Mesendoderm (in vitro differentiated cells): Measurements from ENCODE around the gene SHISAL1.

Source experiments
- DNase-seq: peaks from one replicate; pipeline ENCODE4 v3.0.0; 2013
- H2AK5ac ChIP-seq: 2 replicates; pipeline ENCODE4 v1.6.1; 2013; ENCODE audit warnings: low read length, inconsistent platforms
- H2BK120ac ChIP-seq: 2 replicates; pipeline ENCODE4 v1.6.1; 2013; ENCODE audit warnings: low read depth, mild to moderate bottlenecking, low read length, moderate library complexity, mixed read lengths
- H2BK15ac ChIP-seq: replicated peaks from 2 replicates; pipeline ENCODE4 v1.6.1; 2013; ENCODE audit warnings: low read depth, mild to moderate bottlenecking, moderate library complexity
- H2BK5ac ChIP-seq: 2 replicates; pipeline ENCODE4 v1.6.1; 2013; ENCODE audit warnings: low read length, inconsistent platforms
- H3K18ac ChIP-seq: 2 replicates; pipeline ENCODE4 v1.6.1; 2013; ENCODE audit warnings: mild to moderate bottlenecking, low read length, mixed read lengths
- H3K23ac ChIP-seq: one replicate; pipeline ENCODE4 v1.6.1; 2013; ENCODE audit warnings: low read length
- H3K27ac ChIP-seq: 2 replicates; pipeline ENCODE4 v1.5.1; 2013; ENCODE audit warnings: low read depth, mild to moderate bottlenecking, inconsistent platforms, low read length, moderate library complexity
- H3K27me3 ChIP-seq: 2 replicates; pipeline ENCODE4 v1.6.1; 2013; ENCODE audit warnings: low read length, control low read depth, mild to moderate bottlenecking, inconsistent platforms; ENCODE audit not compliant: insufficient read depth, poor library complexity
- H3K36me3 ChIP-seq: 2 replicates; pipeline ENCODE4 v1.6.1; 2013; ENCODE audit warnings: low read length, inconsistent platforms; ENCODE audit not compliant: control insufficient read depth, insufficient read depth
- H3K4ac ChIP-seq: one replicate; pipeline ENCODE4 v1.6.1; 2013; ENCODE audit warnings: low read depth, mild to moderate bottlenecking, low read length, moderate library complexity
- H3K4me1 ChIP-seq: 2 replicates; pipeline ENCODE4 v1.6.1; 2013; ENCODE audit warnings: low read depth, low read length, inconsistent platforms; ENCODE audit not compliant: control insufficient read depth
- H3K4me2 ChIP-seq: 2 replicates; pipeline ENCODE4 v1.6.1; 2013; ENCODE audit warnings: low read length
- H3K4me3 ChIP-seq: 2 replicates; pipeline ENCODE4 v1.5.1; 2013; ENCODE audit warnings: mild to moderate bottlenecking, low read length
- H3K56ac ChIP-seq: one replicate; pipeline ENCODE4 v1.6.1; 2013; ENCODE audit warnings: low read length
- H3K79me1 ChIP-seq: 2 replicates; pipeline ENCODE4 v1.6.1; 2013; ENCODE audit warnings: low read length, inconsistent platforms
- H3K79me2 ChIP-seq: 2 replicates; pipeline ENCODE4 v1.6.1; 2013; ENCODE audit warnings: mild to moderate bottlenecking, low read length; ENCODE audit not compliant: control insufficient read depth, insufficient read depth
- H3K9ac ChIP-seq: 2 replicates; pipeline ENCODE4 v1.6.1; 2013; ENCODE audit warnings: low read length, inconsistent platforms
- H4K5ac ChIP-seq: one replicate; pipeline ENCODE4 v1.6.1; 2013; ENCODE audit warnings: low read length
- H4K8ac ChIP-seq: one replicate; pipeline ENCODE4 v1.6.1; 2013; ENCODE audit warnings: low read depth, mild to moderate bottlenecking, control low read depth, low read length, moderate library complexity
- WGBS: extraction: QIAGEN DNeasy Blood & Tissue Kit; methylation state at CpG from one replicate; pipeline ENCODE4 v1.1.7; 2013; ENCODE audit warnings: low lambda C conversion rate, missing lambda C conversion rate; ENCODE audit not compliant: insufficient coverage; ENCODE audit errors: extremely low coverage; 5-methylcytosine and 5-hydroxymethylcytosine counted together

Gene SHISAL1

GRCh38 chr22:44246615-44247326, 66.0 kb downstream of the SHISAL1 start:
- no peak overlapping the region for H2AK5ac ChIP-seq
- no peak overlapping the region for H3K23ac ChIP-seq
- H2BK5ac ChIP-seq, result no peak overlapping the region
- H3K4me3 ChIP-seq, result no peak overlapping the region
- WGBS, result no CpG with 5 or more reads among the region's 8 CpGs
- H4K8ac ChIP-seq, result no peak overlapping the region
- H3K27ac ChIP-seq, result no peak overlapping the region
- H2BK15ac ChIP-seq, result no peak overlapping the region
- no peak overlapping the region for H4K5ac ChIP-seq
- H2BK120ac ChIP-seq, result no peak overlapping the region
- H3K79me2 ChIP-seq, result no peaks in the 10 kb centered on the region
- H3K36me3 ChIP-seq, result no peaks in the 10 kb centered on the region
- H3K79me1 ChIP-seq, result no peaks in the 10 kb centered on the region
- no peak overlapping the region for H3K9ac ChIP-seq
- no peak for DNase-seq
- H3K4me2 ChIP-seq, result no peak overlapping the region
- H3K18ac ChIP-seq, result no peak overlapping the region
- H3K56ac ChIP-seq, result no peak overlapping the region
- no peak overlapping the region for H3K4ac ChIP-seq
- no peaks in the 10 kb centered on the region for H3K4me1 ChIP-seq
- H3K27me3 ChIP-seq, result no peaks in the 10 kb centered on the region

GRCh38 chr22:44245867-44246266, 66.9 kb downstream of the SHISAL1 start:
- no peak overlapping the region for H3K56ac ChIP-seq
- no peak overlapping the region for H2AK5ac ChIP-seq
- H3K4ac ChIP-seq, result no peak overlapping the region
- no peak overlapping the region for H3K4me2 ChIP-seq
- H3K27me3 ChIP-seq, result no peaks in the 10 kb centered on the region
- H2BK120ac ChIP-seq, result no peak overlapping the region
- H2BK5ac ChIP-seq, result no peak overlapping the region
- no peak for DNase-seq
- H4K5ac ChIP-seq, result no peak overlapping the region
- no peak overlapping the region for H3K23ac ChIP-seq
- no peak overlapping the region for H4K8ac ChIP-seq
- no peak overlapping the region for H3K9ac ChIP-seq
- H3K4me1 ChIP-seq, result no peaks in the 10 kb centered on the region
- H3K79me2 ChIP-seq, result no peaks in the 10 kb centered on the region
- H3K27ac ChIP-seq, result no peak overlapping the region
- H2BK15ac ChIP-seq, result no peak overlapping the region
- H3K79me1 ChIP-seq, result no peaks in the 10 kb centered on the region
- H3K18ac ChIP-seq, result no peak overlapping the region
- H3K36me3 ChIP-seq, result no peaks in the 10 kb centered on the region
- H3K4me3 ChIP-seq, result no peak overlapping the region
- no CpG with 5 or more reads among the region's 8 CpGs for WGBS

DNA sequence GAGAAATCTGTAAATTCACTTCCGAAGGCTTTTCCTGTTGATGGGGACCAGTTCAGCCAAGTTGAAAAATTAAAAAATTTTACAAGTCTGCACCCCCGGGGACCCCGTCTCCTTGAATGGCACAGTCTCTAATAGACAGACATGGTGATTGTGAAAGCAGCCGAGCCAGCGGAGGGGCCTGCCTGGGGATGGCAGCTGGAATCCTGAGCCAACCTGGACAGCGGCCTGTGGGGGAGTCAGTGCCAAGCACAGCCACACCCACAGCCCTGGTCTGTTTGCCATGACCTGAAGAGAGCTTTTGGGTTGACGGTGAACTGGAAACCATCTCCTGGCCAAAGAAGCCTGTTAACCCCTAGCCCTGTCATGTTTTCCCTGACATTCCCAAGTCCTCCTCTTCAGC, 67.3 kb downstream of the SHISAL1 start:
- WGBS, result no CpG with 5 or more reads among the region's 7 CpGs

GRCh38 chr22:44244265-44244822, 68.4 kb downstream of the SHISAL1 start:
- Histone ChIP-seq H2AK5ac (no peak overlapping the region), H3K23ac (no peak overlapping the region), H3K27me3 (no peaks in the 10 kb centered on the region), H4K8ac (no peak overlapping the region), H3K9ac (no peak overlapping the region), H2BK120ac (no peak overlapping the region), H4K5ac (no peak overlapping the region), H2BK5ac (no peak overlapping the region), H3K79me2 (no peaks in the 10 kb centered on the region), H3K4me1 (no peaks in the 10 kb centered on the region), H3K4me2 (no peak overlapping the region), H3K27ac (no peak overlapping the region), H3K4ac (no peak overlapping the region), H3K4me3 (no peak overlapping the region), H3K56ac (no peak overlapping the region), H2BK15ac (no peak overlapping the region), H3K79me1 (no peaks in the 10 kb centered on the region), H3K18ac (no peak overlapping the region), H3K36me3 (no peaks in the 10 kb centered on the region)
- DNase-seq, result no peak
- no CpG with 5 or more reads among the region's 9 CpGs for WGBS

More for the DNA sequence above, 67.3 kb downstream of the SHISAL1 start:
- no peak overlapping the region for H2AK5ac ChIP-seq
- H3K4me3 ChIP-seq, result no peak overlapping the region
- no peaks in the 10 kb centered on the region for H3K27me3 ChIP-seq
- no peak overlapping the region for H3K4me2 ChIP-seq
- H3K56ac ChIP-seq, result no peak overlapping the region
- H4K8ac ChIP-seq, result no peak overlapping the region
- H3K79me2 ChIP-seq, result no peaks in the 10 kb centered on the region
- H3K4ac ChIP-seq, result no peak overlapping the region
- no peak overlapping the region for H2BK15ac ChIP-seq
- no peak overlapping the region for H4K5ac ChIP-seq
- H3K27ac ChIP-seq, result no peak overlapping the region
- no peaks in the 10 kb centered on the region for H3K36me3 ChIP-seq
- no peak for DNase-seq
- H2BK120ac ChIP-seq, result no peak overlapping the region
- H3K9ac ChIP-seq, result no peak overlapping the region
- no peak overlapping the region for H3K18ac ChIP-seq
- no peak overlapping the region for H2BK5ac ChIP-seq
- no peak overlapping the region for H3K23ac ChIP-seq
- H3K4me1 ChIP-seq, result no peaks in the 10 kb centered on the region
- no peaks in the 10 kb centered on the region for H3K79me1 ChIP-seq

DNA sequence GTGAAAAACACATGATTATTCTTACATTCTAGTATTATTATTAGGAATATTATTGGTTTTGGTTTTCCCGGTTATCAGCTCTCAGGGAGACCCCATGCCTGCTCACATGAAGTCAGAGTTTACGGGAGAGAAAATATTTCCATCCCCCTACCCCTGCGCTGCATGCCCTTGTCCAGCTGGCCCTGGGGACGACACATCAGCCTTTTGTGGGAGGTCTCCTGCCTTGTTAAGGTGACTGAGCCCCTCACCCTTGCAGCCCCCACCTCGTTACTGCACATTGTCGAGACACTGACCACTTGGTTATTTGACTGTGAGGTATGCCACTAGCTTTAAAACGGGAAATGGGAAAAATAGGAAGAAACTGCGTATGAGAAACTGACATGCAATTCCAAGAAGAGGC, 69.0 kb downstream of the SHISAL1 start:
- H3K56ac ChIP-seq, result no peak overlapping the region
- H2BK120ac ChIP-seq, result no peak overlapping the region
- no peaks in the 10 kb centered on the region for H3K36me3 ChIP-seq
- H3K4me2 ChIP-seq, result no peak overlapping the region
- H4K8ac ChIP-seq, result no peak overlapping the region
- no peak overlapping the region for H2BK5ac ChIP-seq
- H3K79me1 ChIP-seq, result no peaks in the 10 kb centered on the region
- H2BK15ac ChIP-seq, result no peak overlapping the region
- no peak overlapping the region for H3K4me3 ChIP-seq
- no CpG with 5 or more reads among the region's 8 CpGs for WGBS
- no peak overlapping the region for H3K4ac ChIP-seq
- no peak overlapping the region for H3K18ac ChIP-seq
- H3K4me1 ChIP-seq, result no peaks in the 10 kb centered on the region
- H3K79me2 ChIP-seq, result no peaks in the 10 kb centered on the region
- H3K27ac ChIP-seq, result no peak overlapping the region
- DNase-seq, result no peak
- H3K9ac ChIP-seq, result no peak overlapping the region
- H4K5ac ChIP-seq, result no peak overlapping the region
- H3K23ac ChIP-seq, result no peak overlapping the region
- no peak overlapping the region for H2AK5ac ChIP-seq
- no peaks in the 10 kb centered on the region for H3K27me3 ChIP-seq
